KMS-11 (cell line): ENCODE data around the gene ZBED4.

Source experiments
- H2AFZ ChIP-seq: fragments of 200-600 bp; sonication (generic); 2 replicates; pipeline ENCODE4 v1.6.1; 2016; ENCODE audit warnings: antibody characterized with exemption, mixed run types, low read depth
- H3K27ac ChIP-seq: fragments of 200-600 bp; sonication (generic); 2 replicates; pipeline ENCODE4 v1.6.1; 2016; ENCODE audit warnings: mild to moderate bottlenecking, mixed run types
- H3K27me3 ChIP-seq: fragments of 200-600 bp; sonication (generic); 2 replicates; pipeline ENCODE4 v1.6.1; 2017; ENCODE audit warnings: mild to moderate bottlenecking, low read depth, mixed run types, moderate library complexity; ENCODE audit not compliant: insufficient read depth
- H3K36me3 ChIP-seq: fragments of 200-600 bp; sonication (generic); 2 replicates; pipeline ENCODE4 v1.6.1; 2017; ENCODE audit warnings: mild to moderate bottlenecking, mixed run types; ENCODE audit not compliant: insufficient read depth
- H3K4me1 ChIP-seq: fragments of 200-600 bp; sonication (generic); 2 replicates; pipeline ENCODE4 v1.6.1; 2016; ENCODE audit warnings: mild to moderate bottlenecking, low read depth, mixed run types; ENCODE audit not compliant: poor library complexity, severe bottlenecking
- H3K4me2 ChIP-seq: fragments of 200-600 bp; sonication (generic); 2 replicates; pipeline ENCODE4 v1.7.0; 2016; ENCODE audit warnings: mild to moderate bottlenecking, mixed run types
- H3K4me3 ChIP-seq: fragments of 200-600 bp; sonication (generic); IDR thresholded peaks from 2 replicates; pipeline ENCODE4 v1.6.1; 2017; ENCODE audit warnings: low read depth, low read length, mixed read lengths; ENCODE audit not compliant: insufficient read depth
- H3K79me2 ChIP-seq: fragments of 200-600 bp; sonication (generic); 2 replicates; pipeline ENCODE4 v1.6.1; 2016; ENCODE audit warnings: low read depth, mixed run types; ENCODE audit not compliant: insufficient read depth
- H3K9ac ChIP-seq: fragments of 200-600 bp; sonication (generic); 2 replicates; pipeline ENCODE4 v1.6.1; 2016; ENCODE audit warnings: mild to moderate bottlenecking, mixed run types
- H4K20me1 ChIP-seq: fragments of 200-600 bp; sonication (generic); 2 replicates; pipeline ENCODE4 v1.6.1; 2016; ENCODE audit warnings: mild to moderate bottlenecking, mixed run types; ENCODE audit not compliant: insufficient read depth
- CTCF ChIP-seq: fragments of 200-600 bp; sonication (generic); conservative IDR thresholded peaks from 2 replicates; pipeline ENCODE4 v1.6.1; 2017; ENCODE audit warnings: low read depth, mild to moderate bottlenecking, antibody characterized with exemption, low read length, moderate library complexity, mixed read lengths

ZBED4 gene

GRCh38 chr22:49810363-49811019 lies 43.2 kb upstream of the ZBED4 start:
- TF ChIP-seq CTCF: no peak
- H4K20me1 ChIP-seq: no peaks in the 10 kb centered on the region
- H3K79me2 ChIP-seq: peaks cover 95% of the 10 kb centered on the region
- no peak overlapping the region for H3K27ac ChIP-seq
- H3K4me2 ChIP-seq: no peak overlapping the region
- H3K4me1 ChIP-seq: peaks cover 10% of the 10 kb centered on the region
- H2AFZ ChIP-seq: no peak overlapping the region
- H3K36me3 ChIP-seq: no peaks in the 10 kb centered on the region
- no peaks in the 10 kb centered on the region for H3K27me3 ChIP-seq
- no peak overlapping the region for H3K4me3 ChIP-seq
- H3K9ac ChIP-seq: no peak overlapping the region

GRCh38 chr22:49811020-49811791 lies 42.4 kb upstream of the ZBED4 start:
- Histone ChIP-seq H3K27me3 (no peaks in the 10 kb centered on the region), H2AFZ (no peak overlapping the region), H3K27ac (no peak overlapping the region), H3K9ac (no peak overlapping the region), H3K4me1 (peaks cover 10% of the 10 kb centered on the region), H4K20me1 (no peaks in the 10 kb centered on the region), H3K4me3 (no peak overlapping the region), H3K36me3 (no peaks in the 10 kb centered on the region), H3K4me2 (no peak overlapping the region), H3K79me2 (peaks cover 95% of the 10 kb centered on the region)
- TF ChIP-seq CTCF: no peak

GRCh38 chr22:49812838-49813237 lies 40.8 kb upstream of the ZBED4 start:
- Histone ChIP-seq H4K20me1 (no peaks in the 10 kb centered on the region), H3K27ac (no peak overlapping the region), H3K4me3 (no peak overlapping the region), H3K79me2 (peaks cover 95% of the 10 kb centered on the region), H3K4me2 (no peak overlapping the region), H2AFZ (no peak overlapping the region), H3K9ac (no peak overlapping the region), H3K27me3 (no peaks in the 10 kb centered on the region), H3K36me3 (no peaks in the 10 kb centered on the region), H3K4me1 (peaks cover 10% of the 10 kb centered on the region)
- TF ChIP-seq CTCF: no peak

GRCh38 chr22:49814164-49814686 lies 39.4 kb upstream of the ZBED4 start:
- Histone ChIP-seq H3K27me3 (no peaks in the 10 kb centered on the region), H3K36me3 (no peaks in the 10 kb centered on the region), H2AFZ (no peak overlapping the region), H3K9ac (no peak overlapping the region), H3K27ac (no peak overlapping the region), H3K79me2 (peaks cover 95% of the 10 kb centered on the region), H4K20me1 (no peaks in the 10 kb centered on the region), H3K4me3 (no peak overlapping the region), H3K4me2 (no peak overlapping the region), H3K4me1 (peaks cover 10% of the 10 kb centered on the region)
- TF ChIP-seq CTCF: no peak
